WTC11 (cell line): ENCODE results near the gene SYT8. TPM values are rescaled to one million over a fixed set of nuclear protein-coding genes. Genes with fewer than 3 reads are reported as not detected.

Experiments used
- ATAC-seq: fragments of 200-7000 bp; cut with Tn5 transposase; 2 replicates; pipeline ENCODE4 v1.10.0; 2021; ENCODE audit warnings: mild to moderate bottlenecking, moderate library complexity
- CTCF ChIA-PET: fragments of 300-600 bp; sonication (Branson Sonifier 250); formaldehyde crosslinking; loops from one replicate; lab custom pipeline; 2021; ENCODE audit warnings: antibody characterized with exemption; lab: Charles Lee
- POLR2A ChIA-PET: fragments of 350-600 bp; sonication (Branson Sonifier 250); formaldehyde crosslinking; loops from one replicate; lab custom pipeline; 2021; ENCODE audit warnings: antibody characterized with exemption; lab: Charles Lee
- DNase-seq: peaks from one replicate; pipeline ENCODE4 v3.0.0; 2021; ENCODE audit warnings: low spot score
- H3K27ac Mint-ChIP-seq: 2 replicates; pipeline ENCODE4 v1.8.0; 2021; ENCODE audit warnings: mixed read lengths
- H3K27me3 Mint-ChIP-seq: 2 replicates; pipeline ENCODE4 v1.8.0; 2021; ENCODE audit warnings: low read depth, mild to moderate bottlenecking, moderate library complexity, mixed read lengths
- H3K36me3 Mint-ChIP-seq: 2 replicates; pipeline ENCODE4 v1.8.0; 2021; ENCODE audit warnings: mixed read lengths
- H3K4me1 Mint-ChIP-seq: 2 replicates; pipeline ENCODE4 v1.8.0; 2022; ENCODE audit warnings: mixed read lengths
- H3K4me3 Mint-ChIP-seq: 2 replicates; pipeline ENCODE4 v1.8.0; 2021; ENCODE audit warnings: mild to moderate bottlenecking, moderate library complexity, mixed read lengths
- H3K9me3 Mint-ChIP-seq: 2 replicates; pipeline ENCODE4 v1.8.0; 2021; ENCODE audit warnings: mixed read lengths
- AFF4 ChIP-seq: sonication (generic); formaldehyde crosslinking; IDR thresholded peaks from 2 replicates; pipeline ENCODE4 v1.8.1; 2023; ENCODE audit warnings: mild to moderate bottlenecking, missing genetic modification reagents, borderline replicate concordance
- CBFB ChIP-seq: sonication (generic); formaldehyde crosslinking; IDR thresholded peaks from 2 replicates; pipeline ENCODE4 v1.8.1; 2022; ENCODE audit warnings: mild to moderate bottlenecking, low read depth, missing genetic modification reagents
- CDX4 ChIP-seq: fragments of 250-450 bp; sonication (Bioruptor Pico); IDR thresholded peaks from 2 replicates; pipeline ENCODE4 v1.9.0; 2021; ENCODE audit warnings: moderate library complexity, mild to moderate bottlenecking, inconsistent platforms, borderline replicate concordance
- E2F5 ChIP-seq: sonication (generic); formaldehyde crosslinking; IDR thresholded peaks from 2 replicates; pipeline ENCODE4 v1.8.1; 2022; ENCODE audit warnings: mild to moderate bottlenecking, moderate library complexity, missing genetic modification reagents
- FOXK1 ChIP-seq: sonication (generic); formaldehyde crosslinking; IDR thresholded peaks from 2 replicates; pipeline ENCODE4 v1.8.0; 2022; ENCODE audit warnings: mild to moderate bottlenecking, moderate library complexity, missing genetic modification reagents
- FOXP1 ChIP-seq: sonication (generic); formaldehyde crosslinking; IDR thresholded peaks from 2 replicates; pipeline ENCODE4 v1.8.0; 2022; ENCODE audit warnings: missing genetic modification reagents, mild to moderate bottlenecking, moderate library complexity, borderline replicate concordance
- KAT7 ChIP-seq: sonication (generic); formaldehyde crosslinking; IDR thresholded peaks from 2 replicates; pipeline ENCODE4 v1.8.1; 2023; ENCODE audit warnings: missing genetic modification reagents, mild to moderate bottlenecking, borderline replicate concordance
- NFATC4 ChIP-seq: fragments of 250-450 bp; sonication (Bioruptor Pico); IDR thresholded peaks from 2 replicates; pipeline ENCODE4 v1.9.0; 2021; ENCODE audit warnings: mild to moderate bottlenecking
- NR3C1 ChIP-seq: sonication (generic); formaldehyde crosslinking; conservative IDR thresholded peaks from 2 replicates; pipeline ENCODE4 v1.8.1; 2023; ENCODE audit warnings: low read depth, mild to moderate bottlenecking, missing genetic modification reagents
- PREB ChIP-seq: sonication (generic); formaldehyde crosslinking; IDR thresholded peaks from 2 replicates; pipeline ENCODE4 v1.8.1; 2022; ENCODE audit warnings: mild to moderate bottlenecking, missing genetic modification reagents, moderate library complexity, borderline replicate concordance
- SMAD3 ChIP-seq: sonication (generic); formaldehyde crosslinking; IDR thresholded peaks from 2 replicates; pipeline ENCODE4 v1.8.0; 2022; ENCODE audit warnings: missing genetic modification reagents, mild to moderate bottlenecking, borderline replicate concordance
- SOX15 ChIP-seq: fragments of 250-450 bp; sonication (Bioruptor Pico); IDR thresholded peaks from 2 replicates; pipeline ENCODE4 v1.9.0; 2021; ENCODE audit warnings: mild to moderate bottlenecking
- TP53 ChIP-seq: sonication (generic); formaldehyde crosslinking; IDR thresholded peaks from 2 replicates; pipeline ENCODE4 v1.8.1; 2023; ENCODE audit warnings: mild to moderate bottlenecking, missing genetic modification reagents
- ZNF232 ChIP-seq: sonication (generic); formaldehyde crosslinking; IDR thresholded peaks from 2 replicates; pipeline ENCODE4 v1.8.0; 2022; ENCODE audit warnings: mild to moderate bottlenecking, missing genetic modification reagents
- ZNF425 ChIP-seq: fragments of 250-450 bp; sonication (Bioruptor Pico); conservative IDR thresholded peaks from 2 replicates; pipeline ENCODE4 v1.9.0; 2021; ENCODE audit warnings: mild to moderate bottlenecking
- ZNF512 ChIP-seq: sonication (generic); formaldehyde crosslinking; IDR thresholded peaks from 2 replicates; pipeline ENCODE4 v1.8.1; 2022; ENCODE audit warnings: missing genetic modification reagents, borderline replicate concordance
- ZNF671 ChIP-seq: fragments of 250-450 bp; sonication (Bioruptor Pico); IDR thresholded peaks from 2 replicates; pipeline ENCODE4 v1.8.0; 2021; ENCODE audit warnings: mild to moderate bottlenecking
- ZSCAN18 ChIP-seq: fragments of 250-450 bp; sonication (Bioruptor Pico); IDR thresholded peaks from 2 replicates; pipeline ENCODE4 v2.1.2; 2022; ENCODE audit warnings: mild to moderate bottlenecking, moderate library complexity
- total RNA-seq: library from RNA; stranded (reverse); gene quantifications from 3 replicates; pipeline ENCODE4 v1.2.3, GENCODE V29; 2021

Gene SYT8
- total RNA-seq, 1 experiment from 2014 or later, result 0.37 TPM

- H3K27ac Mint-ChIP-seq, result no peak overlapping the region
- ChIA-PET CTCF (interaction anchor here (1.1 kb wide), 1 partner anchor 41 kb away, joined by 3 read pairs; no protein-coding TSS in a partner anchor), POLR2A (no interaction called here)
- no peak for ATAC-seq
- DNase-seq, result no peak
- no peaks in the 10 kb centered on the region for H3K9me3 Mint-ChIP-seq
- H3K4me1 Mint-ChIP-seq, result no peaks in the 10 kb centered on the region
- H3K27me3 Mint-ChIP-seq, result peaks cover 48% of the 10 kb centered on the region
- TF ChIP-seq PREB (CRISPR knock-in tag) (no peak), ZNF232 (CRISPR knock-in tag) (no peak), SOX15 (CRISPR knock-in tag) (no peak), ZNF425 (CRISPR knock-in tag) (no peak), E2F5 (CRISPR knock-in tag) (no peak), TP53 (CRISPR knock-in tag) (no peak), CBFB (CRISPR knock-in tag) (no peak), ZSCAN18 (no peak), FOXK1 (CRISPR knock-in tag) (no peak), FOXP1 (CRISPR knock-in tag) (no peak), KAT7 (no peak), SMAD3 (CRISPR knock-in tag) (no peak), ZNF512 (no peak), ZNF671 (CRISPR knock-in tag) (no peak), NR3C1 (no peak), NFATC4 (CRISPR knock-in tag) (no peak), CDX4 (no peak), AFF4 (no peak)
- H3K36me3 Mint-ChIP-seq, result no peaks in the 10 kb centered on the region
- H3K4me3 Mint-ChIP-seq, result no peak overlapping the region
Observed at GRCh38 chr11:1791912-1792311, 42.9 kb upstream of the SYT8 start.
